Endothelial cell of hepatic sinusoid (primary cell): ENCODE data around the gene ZNF43.
"Not testable (repeated sequence)": the region's sequence is repeated elsewhere in the genome, so short reads cannot be mapped to it uniquely, and the experiment has no call there.

Experiments used
- in situ Hi-C: cut with HindIII; loops from 2 replicates; pipeline ENCODE4 v1.10.0; 2017; ENCODE audit warnings: low sequenced_read_pairs

ZNF43 gene

DNA sequence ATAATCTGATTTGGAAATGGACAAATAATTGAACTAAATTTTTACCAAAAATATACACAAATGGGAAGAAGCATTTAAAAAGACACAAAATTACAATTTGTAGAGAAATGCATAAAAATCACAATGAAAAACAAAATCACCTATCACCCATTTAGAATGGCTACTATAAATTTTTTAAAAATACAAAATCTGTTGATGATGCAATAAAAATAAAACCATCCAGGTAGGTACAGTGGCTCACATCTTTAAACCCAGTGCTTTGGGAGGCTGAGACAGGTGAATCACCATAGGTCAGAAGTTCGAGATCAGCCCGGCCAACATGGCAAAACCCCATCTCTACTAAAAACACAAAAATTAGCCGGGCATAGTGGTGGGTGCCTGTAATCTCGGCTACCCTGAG lies 23.5 kb downstream of the ZNF43 start:
- in situ Hi-C loops: no loop called here

DNA sequence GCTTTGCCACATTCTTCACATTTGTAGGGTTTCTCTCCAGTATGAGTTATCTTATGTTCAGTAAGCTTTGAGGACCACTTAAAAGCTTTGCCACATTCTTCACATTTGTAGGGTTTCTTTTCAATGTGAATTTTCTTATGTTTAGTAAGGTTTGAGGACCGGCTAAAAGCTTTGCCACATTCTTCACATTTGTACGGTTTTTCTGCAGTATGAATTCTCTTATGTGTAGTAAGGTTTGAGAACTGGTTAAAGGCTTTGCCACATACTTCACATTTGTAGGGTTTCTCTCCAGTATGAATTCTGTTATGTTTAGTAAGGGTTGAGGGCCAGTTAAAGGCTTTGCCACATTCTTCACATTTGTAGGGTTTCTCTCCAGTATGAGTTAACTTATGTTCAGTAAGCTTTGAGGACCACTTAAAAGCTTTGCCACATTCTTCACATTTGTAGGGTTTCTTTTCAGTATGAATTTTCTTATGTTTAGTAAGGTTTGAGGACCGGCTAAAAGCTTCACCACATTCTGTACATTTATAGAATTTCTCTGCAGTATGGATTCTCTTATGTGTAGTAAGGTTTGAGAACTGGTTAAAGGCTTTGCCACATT lies 27.5 kb downstream of the ZNF43 start:
- in situ Hi-C loops: not testable (repeated sequence)

DNA sequence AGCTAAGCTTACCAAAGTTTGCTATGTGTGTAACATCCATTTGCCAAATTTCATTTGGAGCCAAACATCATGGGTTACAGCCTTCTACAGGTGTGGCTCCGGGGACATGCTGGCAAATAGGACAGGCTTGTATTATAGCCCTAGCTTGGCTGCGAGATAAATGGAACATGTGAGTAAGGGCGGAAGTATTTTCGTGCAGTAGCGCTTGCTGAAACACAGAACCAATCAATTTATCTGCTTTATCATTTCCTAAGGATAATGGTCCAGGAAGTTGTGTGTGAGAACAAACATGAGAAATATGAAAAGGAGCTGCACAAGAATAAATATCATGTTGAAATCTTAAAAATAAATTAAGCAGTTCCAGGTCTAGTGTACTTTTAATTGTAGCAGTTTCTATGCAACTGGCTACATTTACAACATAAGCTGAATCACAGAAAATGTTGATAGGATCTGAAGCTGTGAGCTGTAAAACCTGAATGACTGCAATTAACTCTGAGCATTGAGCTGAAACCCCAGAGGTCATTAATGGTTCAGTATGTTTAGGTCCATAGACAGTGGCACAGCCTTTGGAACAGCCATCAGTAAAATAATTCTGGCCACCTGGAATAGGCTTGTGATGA lies 46.4 kb downstream of the ZNF43 start:
- in situ Hi-C loops: no loop called here

DNA sequence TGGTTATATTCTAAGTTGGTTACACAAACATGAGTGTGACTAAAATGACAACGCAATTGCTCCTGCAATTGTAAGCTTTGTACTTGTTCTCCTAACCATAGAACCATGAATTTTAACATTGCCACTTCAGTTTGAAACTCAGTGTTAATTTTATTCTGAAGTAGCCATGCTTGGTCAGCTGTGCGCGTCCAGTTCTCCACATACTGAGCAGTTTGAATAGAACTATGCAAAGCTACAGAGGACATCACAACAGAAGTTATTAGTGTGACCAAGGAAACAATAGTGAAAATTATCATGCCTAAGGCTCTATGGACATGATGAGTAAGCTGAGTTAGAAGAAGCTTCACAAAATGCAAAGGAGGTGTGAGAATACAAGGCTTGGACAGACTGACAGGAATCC lies 49.0 kb downstream of the ZNF43 start:
- in situ Hi-C loops: no loop called here

GRCh38 chr19:21775792-21776191 lies 60.2 kb downstream of the ZNF43 start:
- in situ Hi-C loops: not testable (repeated sequence)

- in situ Hi-C loops: no loop called here
Observed at GRCh38 chr19:21767065-21767800, 68.7 kb downstream of the ZNF43 start, which contains the start of gene ZNF100. Gene ZNF100, minus strand, starts transcription at chr19:21767579. Its CDS starts 150 bp downstream, at chr19:21767429.

DNA sequence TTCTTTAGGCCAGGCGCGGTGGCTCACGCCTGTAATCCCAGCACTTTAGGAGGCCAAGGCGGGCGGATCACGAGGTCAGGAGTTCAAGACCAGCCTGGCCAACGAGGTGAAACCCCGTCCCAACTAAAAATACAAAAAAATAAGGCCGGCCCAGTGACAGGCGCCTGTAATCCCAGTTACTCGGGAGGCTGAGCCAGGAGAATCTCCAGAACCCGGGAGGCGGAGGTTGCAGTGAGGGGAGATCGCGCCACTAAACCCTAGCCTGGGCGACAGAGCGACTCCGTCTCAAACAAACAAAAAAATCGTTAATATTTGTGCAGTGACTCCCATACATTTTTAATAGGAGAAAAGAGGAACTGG lies 69.3 kb downstream of the ZNF43 start:
- in situ Hi-C loops: not testable (repeated sequence)

GRCh38 chr19:21765151-21765550 lies 70.8 kb downstream of the ZNF43 start:
- in situ Hi-C loops: no loop called here

- in situ Hi-C loops: not testable (repeated sequence)
Observed at GRCh38 chr19:21761547-21761946, 74.4 kb downstream of the ZNF43 start.

- in situ Hi-C loops: no loop called here
Observed at GRCh38 chr19:21758296-21758695, 77.7 kb downstream of the ZNF43 start.

GRCh38 chr19:21755555-21755954 lies 80.4 kb downstream of the ZNF43 start:
- in situ Hi-C loops: not testable (repeated sequence)
